Liver (tissue), 9 donors: ENCODE results near the gene ATP8B3. TPM values are rescaled to one million over a fixed set of nuclear protein-coding genes. Genes with fewer than 3 reads are reported as not detected.

Experiments
- DNase-seq: peaks from one replicate; pipeline ENCODE4 v3.0.0-alpha.2; 2017; ENCODE audit warnings: low spot score
- H3K27ac ChIP-seq, 2 donors: one replicate each; pipeline ENCODE4 v1.7.0; 2013; ENCODE audit warnings: inconsistent platforms in 2 of 2, low read length in 2 of 2, control low read depth in 1 of 2, low read depth in 1 of 2, mild to moderate bottlenecking in 1 of 2
- H3K27me3 ChIP-seq, 4 donors: one replicate each; pipeline versions ENCODE4 v1.6.1 to v1.7.0; 2013; ENCODE audit warnings: low read length in 3 of 4, inconsistent platforms in 1 of 4, mild to moderate bottlenecking in 1 of 4, moderate library complexity in 1 of 4; ENCODE audit not compliant: control insufficient read depth in 4 of 4, insufficient read depth in 4 of 4
- H3K36me3 ChIP-seq, 4 donors: one replicate each; pipeline versions ENCODE4 v1.6.1 to v1.7.0; 2013; ENCODE audit warnings: low read length in 3 of 4, mild to moderate bottlenecking in 3 of 4, low read depth in 1 of 4, moderate library complexity in 1 of 4; ENCODE audit not compliant: control insufficient read depth in 4 of 4, insufficient read depth in 3 of 4
- H3K4me1 ChIP-seq, 4 donors: one replicate each; pipeline versions ENCODE4 v1.6.1 to v1.7.0; 2013; ENCODE audit warnings: low read length in 3 of 4, mild to moderate bottlenecking in 3 of 4, moderate library complexity in 1 of 4; ENCODE audit not compliant: control insufficient read depth in 4 of 4, insufficient read depth in 4 of 4
- H3K4me3 ChIP-seq, 3 donors: one replicate each; pipeline versions ENCODE4 v1.6.1 to v1.7.0; 2013; ENCODE audit warnings: low read length in 3 of 3, control low read depth in 1 of 3, low read depth in 1 of 3, mild to moderate bottlenecking in 1 of 3
- H3K9ac ChIP-seq, 2 donors: one replicate each; pipeline ENCODE4 v1.7.0; 2013; ENCODE audit warnings: low read length in 2 of 2, mild to moderate bottlenecking in 2 of 2, moderate library complexity in 2 of 2, control low read depth in 1 of 2, low read depth in 1 of 2
- H3K9me3 ChIP-seq, 4 donors: one replicate each; pipeline versions ENCODE4 v1.6.1 to v1.7.0; 2013; ENCODE audit warnings: low read length in 3 of 4; ENCODE audit not compliant: control insufficient read depth in 4 of 4
- EGR1 ChIP-seq, 2 donors: IDR thresholded peaks; 2 replicates each; pipeline ENCODE4 v1.6.1; 2016 to 2018; ENCODE audit warnings: antibody characterized with exemption in 2 of 2, low read depth in 2 of 2
- FOXA1 ChIP-seq: IDR thresholded peaks from 2 replicates; pipeline ENCODE4 v1.6.1; 2016; ENCODE audit warnings: antibody characterized with exemption
- FOXA2 ChIP-seq: IDR thresholded peaks from 2 replicates; pipeline ENCODE4 v1.6.1; 2016; ENCODE audit warnings: antibody characterized with exemption
- GABPA ChIP-seq, 2 donors: IDR thresholded peaks in 1 of 2; conservative IDR thresholded peaks in 1 of 2; 2 replicates each; pipeline ENCODE4 v1.6.1; 2016; ENCODE audit warnings: antibody characterized with exemption in 2 of 2, mild to moderate bottlenecking in 1 of 2, moderate library complexity in 1 of 2
- HNF4A ChIP-seq, 2 donors: conservative IDR thresholded peaks; 2 replicates each; pipeline ENCODE4 v1.6.1; 2016; ENCODE audit warnings: antibody characterized with exemption in 2 of 2, mild to moderate bottlenecking in 2 of 2
- HNF4G ChIP-seq: IDR thresholded peaks from 2 replicates; pipeline ENCODE4 v1.6.1; 2016; ENCODE audit warnings: antibody characterized with exemption
- JUND ChIP-seq, 2 donors: IDR thresholded peaks; 2 replicates each; pipeline ENCODE4 v1.6.1; 2016; ENCODE audit warnings: antibody characterized with exemption in 2 of 2
- NR2F2 ChIP-seq: IDR thresholded peaks from 2 replicates; pipeline ENCODE4 v1.6.1; 2016; ENCODE audit warnings: antibody characterized with exemption
- RAD21 ChIP-seq, 2 donors: IDR thresholded peaks; 2 replicates each; pipeline ENCODE4 v1.6.1; 2016; ENCODE audit warnings: antibody characterized with exemption in 2 of 2, mild to moderate bottlenecking in 2 of 2
- RXRA ChIP-seq, 2 donors: IDR thresholded peaks; 2 replicates each; pipeline ENCODE4 v1.6.1; 2017 to 2018; ENCODE audit warnings: antibody characterized with exemption in 2 of 2, mild to moderate bottlenecking in 1 of 2
- SP1 ChIP-seq: IDR thresholded peaks from 2 replicates; pipeline ENCODE4 v1.6.1; 2018; ENCODE audit warnings: antibody characterized with exemption, mild to moderate bottlenecking
- TAF1 ChIP-seq: conservative IDR thresholded peaks from 2 replicates; pipeline ENCODE4 v1.6.1; 2016; ENCODE audit warnings: antibody characterized with exemption, mild to moderate bottlenecking
- YY1 ChIP-seq: IDR thresholded peaks from 2 replicates; pipeline ENCODE4 v1.6.1; 2016; ENCODE audit warnings: antibody characterized with exemption, mild to moderate bottlenecking
- WGBS: extraction: QIAGEN DNeasy Blood & Tissue Kit; methylation state at CpG from one replicate; pipeline ENCODE4 v1.1.7; 2013; 5-methylcytosine and 5-hydroxymethylcytosine counted together
- polyA plus RNA-seq, 2 donors: library from polyadenylated mRNA; stranded (reverse) in 1 of 2; unstranded in 1 of 2; fragments of 200-250 nt in 1 of 2; fragments of >200 nt in 1 of 2; fragmentation: Nextera tagmentation in 1 of 2; extraction: Ambion mirVana in 1 of 2; gene quantifications; one replicate each; pipeline versions ENCODE4 v1.2.1 to v1.2.3, GENCODE V29; 2013 to 2015
- total RNA-seq, 2 donors: library from RNA; depleted of rRNA; stranded (reverse); fragments of >200 nt; gene quantifications; one replicate each; pipeline ENCODE4 v1.2.3, GENCODE V29; 2014
- TF ChIP-seq, protein P1 (sequence below): IDR thresholded peaks from 2 replicates; pipeline ENCODE4 v1.6.1; 2016; ENCODE audit warnings: antibody characterized with exemption
- TF ChIP-seq, protein P2 (sequence below): fragments of 150-350 bp; IDR thresholded peaks from 2 replicates; pipeline ENCODE4 v1.5.1; 2017; ENCODE audit warnings: improper control_type of control experiment, low read depth, low read length; ENCODE audit not compliant: missing input control
- TF ChIP-seq, protein P3 (sequence below): IDR thresholded peaks from 2 replicates; pipeline ENCODE4 v1.6.1; 2016; ENCODE audit warnings: antibody characterized with exemption
- TF ChIP-seq, protein P4 (sequence below): IDR thresholded peaks from 2 replicates; pipeline ENCODE4 v1.6.1; 2016; ENCODE audit warnings: antibody characterized with exemption, mild to moderate bottlenecking
- TF ChIP-seq, protein P5 (sequence below): IDR thresholded peaks from 2 replicates; pipeline ENCODE4 v1.6.1; 2016; ENCODE audit warnings: antibody characterized with exemption
- donor health status: healthy.
- donor health status: healthy.
- donor health status: healthy.
- donor health status: healthy.
- donor health status: healthy.

ATP8B3 gene
- total and polyA plus RNA-seq, 4 donors: 0.42 to 3.1 (median 0.52) TPM

DNA sequence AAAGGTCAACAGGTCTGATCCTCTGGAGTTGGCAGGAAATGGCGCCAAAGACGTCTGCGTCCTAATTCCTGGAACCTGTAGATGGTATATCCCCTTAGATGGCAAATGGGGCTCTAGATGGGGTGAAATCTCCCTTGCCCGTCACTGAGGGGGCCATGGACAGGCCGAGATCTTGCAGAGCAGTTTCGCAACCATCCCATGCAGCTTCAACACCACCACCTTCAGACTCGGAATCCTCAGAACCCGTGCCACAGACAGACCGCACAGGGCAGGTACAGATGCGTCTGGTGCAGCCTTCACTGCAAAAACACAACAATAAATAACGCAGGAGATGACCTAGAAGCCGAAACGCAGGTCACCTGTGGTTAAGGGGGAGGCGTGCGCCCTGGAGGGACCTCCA lies 18.5 kb upstream of the ATP8B3 start:
- WGBS: 92% methylated on average over 15 of the region's 15 CpGs
- no peak for TF ChIP-seq YY1
- no peak for TF ChIP-seq NR2F2
- TF ChIP-seq RAD21 (IDR thresholded peaks at IDR 0.05): no peak
- no peak for TF ChIP-seq HNF4G
- no peak for TF ChIP-seq SP1
- TF ChIP-seq TAF1: no peak
- TF ChIP-seq, protein P1, sequence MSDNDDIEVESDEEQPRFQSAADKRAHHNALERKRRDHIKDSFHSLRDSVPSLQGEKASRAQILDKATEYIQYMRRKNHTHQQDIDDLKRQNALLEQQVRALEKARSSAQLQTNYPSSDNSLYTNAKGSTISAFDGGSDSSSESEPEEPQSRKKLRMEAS: no peak
- TF ChIP-seq, protein P2, sequence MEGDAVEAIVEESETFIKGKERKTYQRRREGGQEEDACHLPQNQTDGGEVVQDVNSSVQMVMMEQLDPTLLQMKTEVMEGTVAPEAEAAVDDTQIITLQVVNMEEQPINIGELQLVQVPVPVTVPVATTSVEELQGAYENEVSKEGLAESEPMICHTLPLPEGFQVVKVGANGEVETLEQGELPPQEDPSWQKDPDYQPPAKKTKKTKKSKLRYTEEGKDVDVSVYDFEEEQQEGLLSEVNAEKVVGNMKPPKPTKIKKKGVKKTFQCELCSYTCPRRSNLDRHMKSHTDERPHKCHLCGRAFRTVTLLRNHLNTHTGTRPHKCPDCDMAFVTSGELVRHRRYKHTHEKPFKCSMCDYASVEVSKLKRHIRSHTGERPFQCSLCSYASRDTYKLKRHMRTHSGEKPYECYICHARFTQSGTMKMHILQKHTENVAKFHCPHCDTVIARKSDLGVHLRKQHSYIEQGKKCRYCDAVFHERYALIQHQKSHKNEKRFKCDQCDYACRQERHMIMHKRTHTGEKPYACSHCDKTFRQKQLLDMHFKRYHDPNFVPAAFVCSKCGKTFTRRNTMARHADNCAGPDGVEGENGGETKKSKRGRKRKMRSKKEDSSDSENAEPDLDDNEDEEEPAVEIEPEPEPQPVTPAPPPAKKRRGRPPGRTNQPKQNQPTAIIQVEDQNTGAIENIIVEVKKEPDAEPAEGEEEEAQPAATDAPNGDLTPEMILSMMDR: no peak
- TF ChIP-seq, protein P3, sequence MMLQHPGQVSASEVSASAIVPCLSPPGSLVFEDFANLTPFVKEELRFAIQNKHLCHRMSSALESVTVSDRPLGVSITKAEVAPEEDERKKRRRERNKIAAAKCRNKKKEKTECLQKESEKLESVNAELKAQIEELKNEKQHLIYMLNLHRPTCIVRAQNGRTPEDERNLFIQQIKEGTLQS: no peak
- TF ChIP-seq, protein P4, sequence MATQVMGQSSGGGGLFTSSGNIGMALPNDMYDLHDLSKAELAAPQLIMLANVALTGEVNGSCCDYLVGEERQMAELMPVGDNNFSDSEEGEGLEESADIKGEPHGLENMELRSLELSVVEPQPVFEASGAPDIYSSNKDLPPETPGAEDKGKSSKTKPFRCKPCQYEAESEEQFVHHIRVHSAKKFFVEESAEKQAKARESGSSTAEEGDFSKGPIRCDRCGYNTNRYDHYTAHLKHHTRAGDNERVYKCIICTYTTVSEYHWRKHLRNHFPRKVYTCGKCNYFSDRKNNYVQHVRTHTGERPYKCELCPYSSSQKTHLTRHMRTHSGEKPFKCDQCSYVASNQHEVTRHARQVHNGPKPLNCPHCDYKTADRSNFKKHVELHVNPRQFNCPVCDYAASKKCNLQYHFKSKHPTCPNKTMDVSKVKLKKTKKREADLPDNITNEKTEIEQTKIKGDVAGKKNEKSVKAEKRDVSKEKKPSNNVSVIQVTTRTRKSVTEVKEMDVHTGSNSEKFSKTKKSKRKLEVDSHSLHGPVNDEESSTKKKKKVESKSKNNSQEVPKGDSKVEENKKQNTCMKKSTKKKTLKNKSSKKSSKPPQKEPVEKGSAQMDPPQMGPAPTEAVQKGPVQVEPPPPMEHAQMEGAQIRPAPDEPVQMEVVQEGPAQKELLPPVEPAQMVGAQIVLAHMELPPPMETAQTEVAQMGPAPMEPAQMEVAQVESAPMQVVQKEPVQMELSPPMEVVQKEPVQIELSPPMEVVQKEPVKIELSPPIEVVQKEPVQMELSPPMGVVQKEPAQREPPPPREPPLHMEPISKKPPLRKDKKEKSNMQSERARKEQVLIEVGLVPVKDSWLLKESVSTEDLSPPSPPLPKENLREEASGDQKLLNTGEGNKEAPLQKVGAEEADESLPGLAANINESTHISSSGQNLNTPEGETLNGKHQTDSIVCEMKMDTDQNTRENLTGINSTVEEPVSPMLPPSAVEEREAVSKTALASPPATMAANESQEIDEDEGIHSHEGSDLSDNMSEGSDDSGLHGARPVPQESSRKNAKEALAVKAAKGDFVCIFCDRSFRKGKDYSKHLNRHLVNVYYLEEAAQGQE: no peak
- TF ChIP-seq, protein P5, sequence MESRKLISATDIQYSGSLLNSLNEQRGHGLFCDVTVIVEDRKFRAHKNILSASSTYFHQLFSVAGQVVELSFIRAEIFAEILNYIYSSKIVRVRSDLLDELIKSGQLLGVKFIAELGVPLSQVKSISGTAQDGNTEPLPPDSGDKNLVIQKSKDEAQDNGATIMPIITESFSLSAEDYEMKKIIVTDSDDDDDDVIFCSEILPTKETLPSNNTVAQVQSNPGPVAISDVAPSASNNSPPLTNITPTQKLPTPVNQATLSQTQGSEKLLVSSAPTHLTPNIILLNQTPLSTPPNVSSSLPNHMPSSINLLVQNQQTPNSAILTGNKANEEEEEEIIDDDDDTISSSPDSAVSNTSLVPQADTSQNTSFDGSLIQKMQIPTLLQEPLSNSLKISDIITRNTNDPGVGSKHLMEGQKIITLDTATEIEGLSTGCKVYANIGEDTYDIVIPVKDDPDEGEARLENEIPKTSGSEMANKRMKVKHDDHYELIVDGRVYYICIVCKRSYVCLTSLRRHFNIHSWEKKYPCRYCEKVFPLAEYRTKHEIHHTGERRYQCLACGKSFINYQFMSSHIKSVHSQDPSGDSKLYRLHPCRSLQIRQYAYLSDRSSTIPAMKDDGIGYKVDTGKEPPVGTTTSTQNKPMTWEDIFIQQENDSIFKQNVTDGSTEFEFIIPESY: no peak
- no peak for TF ChIP-seq HNF4A (conservative IDR thresholded peaks at IDR 0.05)
- no peak for TF ChIP-seq FOXA2
- TF ChIP-seq GABPA (IDR thresholded peaks at IDR 0.05 in 1 of 2, conservative IDR thresholded peaks at IDR 0.05 in 1 of 2): no peak
- no peak for TF ChIP-seq JUND (IDR thresholded peaks at IDR 0.05)
- no peak for TF ChIP-seq RXRA (IDR thresholded peaks at IDR 0.05)
- TF ChIP-seq EGR1 (IDR thresholded peaks at IDR 0.05; ENCODE audit: low read depth in 2 of 2): no peak
- no peak for TF ChIP-seq FOXA1
- peaks cover 0 to 7% (median 3%) of the 10 kb centered on the region in 4 donors for H3K36me3 ChIP-seq

More for the DNA sequence above, 18.5 kb upstream of the ATP8B3 start:
- Histone ChIP-seq H3K4me1 (peaks cover 18 to 65% (median 34%) of the 10 kb centered on the region in 4 donors), H3K4me3 (no peak overlapping the region), H3K27ac (no peak overlapping the region), H3K9me3 (no peaks in the 10 kb centered on the region), H3K9ac (no peak overlapping the region), H3K27me3 (no peaks in the 10 kb centered on the region)
- DNase-seq: no peak
